NCI-H524 (cell line): ENCODE measurements around the gene ADAM10.

Experiments used
- DNase-seq, 2 experiments: peaks; one replicate each; lab custom pipeline; 2025; lab: John Stamatoyannopoulos, UW

The ADAM10 gene

GRCh38 chr15:58551764-58552504 is 197.6 kb downstream of the ADAM10 start:
- DNase-seq: no peak

- DNase-seq: peak in 1 of 2 experiments; percentile 28
Observed at GRCh38 chr15:58551084-58551763, 198.3 kb downstream of the ADAM10 start.

- peak; percentile 32 to 76 for DNase-seq
Observed at GRCh38 chr15:58549785-58550074, 199.8 kb downstream of the ADAM10 start.

GRCh38 chr15:58549013-58549784 is 200.3 kb downstream of the ADAM10 start:
- DNase-seq: peak; percentile 98

GRCh38 chr15:58548308-58549012 is 201.0 kb downstream of the ADAM10 start:
- peak in 1 of 2 experiments; percentile 24 for DNase-seq

- no peak for DNase-seq
Observed at GRCh38 chr15:58547628-58548307, 201.7 kb downstream of the ADAM10 start.

GRCh38 chr15:58546635-58547627 is 202.6 kb downstream of the ADAM10 start:
- no peak for DNase-seq

- DNase-seq: no peak
Observed at GRCh38 chr15:58546066-58546591, 203.4 kb downstream of the ADAM10 start.

- DNase-seq: no peak
Observed at GRCh38 chr15:58545307-58546065, 204.0 kb downstream of the ADAM10 start.

- peak; percentile 91 to 92 for DNase-seq
Observed at GRCh38 chr15:58544756-58545155, 204.8 kb downstream of the ADAM10 start.

GRCh38 chr15:58543664-58544335 is 205.7 kb downstream of the ADAM10 start:
- DNase-seq: no peak

- DNase-seq: no peak
Observed at GRCh38 chr15:58541410-58542087, 208.0 kb downstream of the ADAM10 start.

- no peak for DNase-seq
Observed at GRCh38 chr15:58539548-58539947, 210.0 kb downstream of the ADAM10 start.

GRCh38 chr15:58538901-58539300 is 210.6 kb downstream of the ADAM10 start:
- no peak for DNase-seq
